BE2C (cell line): ENCODE measurements around the gene CCDC34.

Experiments used
- DNase-seq: peaks from one replicate; pipeline ENCODE4 v3.0.0-alpha.2; 2020
- H3K27me3 ChIP-seq: fragments of 250-450 bp; sonication (Bioruptor Pico); 2 replicates; pipeline ENCODE4 v1.5.1; 2020; ENCODE audit warnings: mild to moderate bottlenecking
- H3K36me3 ChIP-seq: fragments of 250-450 bp; sonication (Bioruptor Pico); 2 replicates; pipeline ENCODE4 v1.5.1; 2020; ENCODE audit warnings: mild to moderate bottlenecking
- H3K4me1 ChIP-seq: fragments of 250-450 bp; sonication (Bioruptor Pico); 2 replicates; pipeline ENCODE4 v1.5.1; 2020
- H3K4me3 ChIP-seq: 2 replicates; pipeline ENCODE4 v1.5.1; 2011; ENCODE audit warnings: low read depth, low read length
- H3K9me3 ChIP-seq: fragments of 250-450 bp; sonication (Bioruptor Pico); 2 replicates; pipeline ENCODE4 v1.5.1; 2020
- TF ChIP-seq, protein P1 (sequence below): IDR thresholded peaks from 2 replicates; pipeline ENCODE4 v1.5.1; 2012; ENCODE audit warnings: mild to moderate bottlenecking, low read depth, low read length

CCDC34 gene

DNA sequence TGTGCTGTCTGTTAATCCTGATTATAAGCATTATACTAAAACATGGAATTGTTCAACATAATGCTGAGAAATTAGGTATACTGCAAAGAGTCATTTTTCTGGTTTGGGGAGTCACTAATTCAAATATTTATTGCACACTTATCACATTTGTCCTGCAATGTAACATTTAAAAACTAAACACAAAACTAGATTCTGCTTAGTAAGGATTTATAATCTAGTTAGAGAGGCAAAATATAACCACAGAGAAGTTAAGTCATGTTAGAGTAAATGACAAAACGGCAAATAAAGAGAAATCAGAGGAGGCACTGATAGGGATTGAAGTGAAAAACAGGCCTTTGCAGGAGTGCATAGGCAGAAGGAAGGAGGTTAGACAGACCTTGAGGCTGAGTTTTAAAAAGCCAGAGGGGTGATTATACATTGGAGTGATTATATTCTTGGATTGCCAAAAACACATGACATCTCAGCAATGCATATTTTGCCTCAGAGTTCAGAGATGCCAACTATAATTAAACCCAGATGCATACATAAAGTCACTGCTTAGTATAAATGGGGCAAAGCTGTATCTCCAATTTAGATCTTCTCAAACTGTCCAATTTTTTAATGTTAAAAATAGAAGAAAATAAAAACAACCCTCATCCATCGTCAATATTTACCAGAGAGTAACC, 49.7 kb downstream of the CCDC34 start:
- no peaks in the 10 kb centered on the region for H3K27me3 ChIP-seq
- no peaks in the 10 kb centered on the region for H3K4me1 ChIP-seq
- H3K36me3 ChIP-seq, result no peaks in the 10 kb centered on the region
- TF ChIP-seq, protein P1, sequence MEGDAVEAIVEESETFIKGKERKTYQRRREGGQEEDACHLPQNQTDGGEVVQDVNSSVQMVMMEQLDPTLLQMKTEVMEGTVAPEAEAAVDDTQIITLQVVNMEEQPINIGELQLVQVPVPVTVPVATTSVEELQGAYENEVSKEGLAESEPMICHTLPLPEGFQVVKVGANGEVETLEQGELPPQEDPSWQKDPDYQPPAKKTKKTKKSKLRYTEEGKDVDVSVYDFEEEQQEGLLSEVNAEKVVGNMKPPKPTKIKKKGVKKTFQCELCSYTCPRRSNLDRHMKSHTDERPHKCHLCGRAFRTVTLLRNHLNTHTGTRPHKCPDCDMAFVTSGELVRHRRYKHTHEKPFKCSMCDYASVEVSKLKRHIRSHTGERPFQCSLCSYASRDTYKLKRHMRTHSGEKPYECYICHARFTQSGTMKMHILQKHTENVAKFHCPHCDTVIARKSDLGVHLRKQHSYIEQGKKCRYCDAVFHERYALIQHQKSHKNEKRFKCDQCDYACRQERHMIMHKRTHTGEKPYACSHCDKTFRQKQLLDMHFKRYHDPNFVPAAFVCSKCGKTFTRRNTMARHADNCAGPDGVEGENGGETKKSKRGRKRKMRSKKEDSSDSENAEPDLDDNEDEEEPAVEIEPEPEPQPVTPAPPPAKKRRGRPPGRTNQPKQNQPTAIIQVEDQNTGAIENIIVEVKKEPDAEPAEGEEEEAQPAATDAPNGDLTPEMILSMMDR, result no peak
- no peak overlapping the region for H3K4me3 ChIP-seq
- no peaks in the 10 kb centered on the region for H3K9me3 ChIP-seq
- DNase-seq, result no peak

DNA sequence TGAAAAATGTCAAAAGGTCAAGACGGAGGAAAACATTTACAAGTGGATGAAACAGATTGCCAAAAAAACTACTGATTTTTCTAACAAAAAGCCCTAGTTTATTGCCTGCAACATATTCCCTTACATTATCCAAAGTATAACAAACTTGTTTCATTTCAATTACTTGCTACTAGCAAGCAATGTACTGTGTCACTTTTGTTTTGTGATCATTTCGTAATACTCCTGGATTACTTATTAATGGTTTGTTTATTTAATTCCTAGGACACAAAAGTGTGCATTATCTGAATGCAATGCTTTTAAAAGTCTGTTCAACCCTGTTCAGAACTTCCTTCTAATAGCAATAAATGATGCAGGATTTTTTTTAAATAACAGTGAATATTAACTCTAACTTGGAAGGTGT, 50.9 kb downstream of the CCDC34 start:
- Histone ChIP-seq H3K4me3 (no peak overlapping the region), H3K9me3 (no peaks in the 10 kb centered on the region), H3K4me1 (no peaks in the 10 kb centered on the region), H3K27me3 (no peaks in the 10 kb centered on the region), H3K36me3 (no peaks in the 10 kb centered on the region)
- no peak for DNase-seq
- TF ChIP-seq, protein P1, result no peak

DNA sequence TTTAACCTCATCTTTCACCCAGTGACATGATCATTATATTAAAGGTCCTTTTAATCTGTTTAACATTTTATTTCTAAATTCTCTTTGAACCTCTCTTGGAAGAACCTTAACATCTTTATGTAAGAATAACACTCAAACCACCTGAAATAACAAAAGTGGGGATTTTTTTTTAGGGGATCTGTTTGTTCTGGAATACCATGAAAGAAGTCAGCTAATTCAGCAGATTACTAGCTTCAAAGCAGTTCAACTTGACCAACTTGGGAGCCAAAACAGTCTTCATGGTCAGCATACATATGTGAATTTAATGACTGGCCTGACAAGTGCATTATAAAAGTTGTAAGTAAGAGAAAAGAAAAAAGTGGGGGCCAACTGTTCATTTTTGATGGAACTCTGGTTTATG, 52.3 kb downstream of the CCDC34 start:
- H3K9me3 ChIP-seq, result no peaks in the 10 kb centered on the region
- no peaks in the 10 kb centered on the region for H3K4me1 ChIP-seq
- TF ChIP-seq, protein P1, result no peak
- no peak overlapping the region for H3K4me3 ChIP-seq
- DNase-seq, result no peak
- H3K36me3 ChIP-seq, result no peaks in the 10 kb centered on the region
- no peaks in the 10 kb centered on the region for H3K27me3 ChIP-seq

DNA sequence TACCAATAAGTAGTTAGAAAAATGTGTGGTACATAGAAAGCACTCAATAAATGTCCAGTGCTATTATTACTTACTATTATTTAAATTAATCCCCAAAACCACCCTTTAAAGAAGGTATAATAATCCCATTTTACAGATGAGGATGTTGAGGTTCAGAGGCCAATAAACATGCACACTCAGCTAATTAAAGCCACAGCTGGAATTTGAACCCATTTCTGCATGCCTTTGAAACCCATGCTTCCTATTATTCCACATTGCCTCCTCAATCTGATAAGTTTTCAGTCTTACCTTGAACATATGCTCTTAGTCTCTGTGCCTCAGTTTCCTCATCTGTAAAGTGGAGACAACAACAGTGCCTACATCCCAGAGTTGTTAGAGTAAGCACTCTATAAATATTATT, 52.8 kb downstream of the CCDC34 start:
- no peaks in the 10 kb centered on the region for H3K4me1 ChIP-seq
- DNase-seq, result no peak
- H3K27me3 ChIP-seq, result no peaks in the 10 kb centered on the region
- no peaks in the 10 kb centered on the region for H3K9me3 ChIP-seq
- TF ChIP-seq, protein P1, result no peak
- H3K4me3 ChIP-seq, result no peak overlapping the region
- H3K36me3 ChIP-seq, result no peaks in the 10 kb centered on the region

DNA sequence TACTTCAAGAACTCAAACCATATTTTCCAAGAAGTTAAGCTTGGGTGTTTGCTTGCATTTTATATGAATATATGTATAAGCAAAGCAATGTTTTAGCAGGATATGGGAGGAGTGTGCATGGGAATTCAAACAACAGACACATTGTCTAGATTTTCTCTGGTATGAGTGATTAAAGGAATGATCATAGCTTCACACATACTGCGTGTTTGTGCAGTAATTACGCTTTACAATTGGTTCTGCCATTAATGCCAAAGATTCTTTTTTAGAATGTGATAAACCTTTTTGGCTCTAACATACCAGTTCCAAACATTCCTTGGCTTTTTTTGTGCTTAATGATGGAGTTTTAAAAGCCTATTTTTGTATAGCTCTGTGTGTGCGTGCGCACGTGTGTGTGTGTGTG, 54.0 kb downstream of the CCDC34 start:
- TF ChIP-seq, protein P1, result no peak
- Histone ChIP-seq H3K4me3 (no peak overlapping the region), H3K9me3 (no peaks in the 10 kb centered on the region), H3K36me3 (no peaks in the 10 kb centered on the region), H3K4me1 (no peaks in the 10 kb centered on the region), H3K27me3 (no peaks in the 10 kb centered on the region)
- DNase-seq, result no peak

DNA sequence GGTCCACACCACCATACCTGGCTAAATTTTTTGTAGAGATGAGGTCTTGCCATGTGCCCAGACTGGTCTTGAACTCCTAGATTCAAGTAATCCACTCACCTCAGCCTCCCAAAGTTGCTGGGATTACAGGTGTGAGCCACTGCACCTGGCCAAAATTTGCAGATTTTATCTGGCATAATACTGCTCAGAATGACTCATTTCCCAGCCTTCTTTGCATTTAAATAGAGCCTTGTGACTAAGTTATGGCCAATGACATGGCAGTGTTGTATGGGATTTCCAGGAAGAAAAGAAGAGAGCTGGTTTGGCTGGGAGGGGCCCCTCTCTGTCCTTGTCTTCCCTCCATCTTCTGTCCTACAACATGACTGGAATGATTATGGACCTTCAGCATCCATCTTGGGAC, 55.8 kb downstream of the CCDC34 start:
- DNase-seq, result no peak
- TF ChIP-seq, protein P1, result no peak
- no peak overlapping the region for H3K4me3 ChIP-seq
- H3K4me1 ChIP-seq, result no peaks in the 10 kb centered on the region
- no peaks in the 10 kb centered on the region for H3K9me3 ChIP-seq
- H3K27me3 ChIP-seq, result no peaks in the 10 kb centered on the region
- no peaks in the 10 kb centered on the region for H3K36me3 ChIP-seq
